ENCODE results near the gene ST8SIA3.

GRCh38 chr18:57346876-57347275 is 5.5 kb upstream of the ST8SIA3 start:
- TF ChIP-seq CTCF (IDR thresholded peaks at IDR 0.05): no peak
- TF ChIP-seq POLR2A (IDR thresholded peaks at IDR 0.05): no peak
